Measurements from ENCODE around the gene CIAPIN1.
"Not testable (repeated sequence)": the region's sequence is repeated elsewhere in the genome, so short reads cannot be mapped to it uniquely, and the experiment has no call there.

CIAPIN1 gene

DNA sequence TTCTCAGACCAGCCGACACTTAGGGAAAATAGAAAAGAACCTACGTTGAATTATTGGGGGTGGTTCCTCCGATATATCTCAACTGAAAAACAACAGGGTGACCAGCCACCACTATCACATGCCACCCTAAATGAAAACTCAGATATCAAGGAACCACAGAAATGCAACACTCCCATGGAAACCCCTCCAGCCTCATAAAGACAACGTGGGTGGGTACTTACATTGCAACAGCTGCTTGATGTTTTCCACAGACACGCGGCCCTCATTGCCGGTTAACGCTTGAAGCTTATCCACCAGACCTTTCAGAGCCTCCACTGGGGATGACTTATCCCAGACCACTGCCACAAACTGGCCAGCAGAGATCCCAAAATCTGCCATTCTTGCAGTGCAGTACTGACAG is 6.6 kb downstream of the CIAPIN1 start:
- not testable (repeated sequence) for DNase-seq (ENCODE audit: low spot score)

DNA sequence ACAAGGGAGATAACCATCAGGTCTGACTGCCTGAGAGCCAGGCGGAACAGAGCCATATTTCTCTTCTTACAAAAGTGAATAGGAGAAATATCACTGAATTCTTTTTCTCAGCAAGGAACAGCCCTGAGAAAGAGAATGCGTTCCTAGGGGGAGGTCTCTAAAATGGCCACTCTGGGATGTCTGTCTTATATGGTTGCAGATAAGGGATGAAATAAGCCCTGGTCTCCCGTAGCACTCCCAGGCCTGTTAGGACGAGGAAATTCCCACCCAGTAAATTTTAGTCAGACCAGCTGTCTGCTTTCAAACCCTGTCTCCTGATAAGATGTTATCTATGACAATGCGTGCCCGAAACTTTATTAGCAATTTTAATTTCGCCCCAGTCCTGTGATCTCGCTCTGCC is 7.2 kb downstream of the CIAPIN1 start:
- DNase-seq (ENCODE audit: low spot score), result not testable (repeated sequence)

DNA sequence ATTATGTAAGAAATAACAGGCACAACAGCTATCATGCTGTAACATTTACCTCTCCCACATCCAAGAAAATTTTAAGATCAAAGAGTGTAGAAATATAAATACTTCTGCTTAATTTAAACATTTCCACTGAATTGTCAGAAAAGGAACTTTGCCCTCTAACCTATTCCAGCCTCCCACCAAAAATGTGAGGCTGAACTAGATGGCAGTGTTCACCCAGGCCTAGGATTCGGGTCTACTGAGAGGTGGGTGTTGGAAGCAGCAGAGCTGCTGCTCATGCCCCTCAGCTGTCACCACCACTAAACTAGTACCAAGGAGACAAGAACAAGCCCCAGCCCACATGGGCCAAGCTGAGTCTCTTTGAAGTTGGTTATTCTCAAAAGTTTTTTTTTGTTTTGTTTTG is 11.3 kb downstream of the CIAPIN1 start:
- no peak for DNase-seq (ENCODE audit: low spot score)

DNA sequence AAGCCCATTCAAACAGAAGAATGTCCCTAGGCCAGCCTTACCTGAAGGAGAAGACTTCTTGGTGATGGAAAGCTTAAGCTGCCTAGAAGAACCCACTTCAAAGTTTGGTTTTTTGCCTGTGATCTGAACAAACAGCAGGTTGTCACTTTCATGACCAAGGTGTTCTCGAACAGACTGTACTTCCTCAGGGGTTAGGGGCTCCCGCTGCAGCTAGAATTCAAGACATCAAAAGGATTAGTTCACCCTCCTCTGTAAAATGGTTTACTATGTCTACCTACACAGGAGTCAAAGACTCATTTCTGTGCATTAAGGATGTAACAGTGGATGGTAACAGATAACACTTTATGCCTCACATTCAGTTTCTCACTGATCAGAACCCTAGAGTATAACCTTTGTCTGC is 13.2 kb downstream of the CIAPIN1 start:
- no peak for DNase-seq (ENCODE audit: low spot score)

DNA sequence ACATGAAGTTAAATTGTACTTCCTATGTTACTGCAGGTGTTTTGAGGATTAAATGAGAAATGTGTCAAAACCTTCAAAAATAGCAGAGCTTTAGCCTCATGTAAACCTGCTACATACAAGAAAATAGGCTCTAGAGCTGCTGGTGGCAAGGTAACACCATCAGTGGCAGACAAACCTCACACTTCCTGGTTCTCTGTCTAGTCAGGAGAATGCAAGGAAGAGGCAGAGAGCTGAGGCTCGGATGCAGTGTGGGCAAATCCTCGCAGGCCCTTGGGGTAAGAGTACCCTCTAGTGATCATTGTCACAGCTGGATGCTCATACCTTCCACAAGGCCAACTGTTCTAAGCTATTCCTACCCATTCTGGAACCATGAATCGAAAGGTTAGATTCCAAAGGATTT is 14.2 kb downstream of the CIAPIN1 start:
- no peak for DNase-seq (ENCODE audit: low spot score)

DNA sequence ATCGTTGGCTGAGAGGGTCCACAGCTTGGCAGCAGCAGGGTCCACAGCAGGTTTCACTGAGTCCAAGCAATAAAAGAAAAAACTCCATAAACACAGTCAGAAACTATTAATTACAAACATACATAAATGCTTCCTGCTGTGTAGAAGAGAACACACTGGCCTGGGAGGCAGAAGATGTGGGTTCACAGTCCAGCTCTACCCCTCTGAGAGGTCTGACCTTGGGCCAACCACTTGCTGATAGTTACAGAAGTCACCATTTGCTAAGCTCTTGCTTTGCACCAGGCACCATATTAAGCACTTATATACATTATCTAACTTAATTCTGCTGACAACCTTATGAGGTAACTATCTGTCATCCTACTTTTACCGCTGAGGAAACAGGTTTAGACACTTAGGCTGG is 14.7 kb downstream of the CIAPIN1 start:
- no peak for DNase-seq (ENCODE audit: low spot score)

DNA sequence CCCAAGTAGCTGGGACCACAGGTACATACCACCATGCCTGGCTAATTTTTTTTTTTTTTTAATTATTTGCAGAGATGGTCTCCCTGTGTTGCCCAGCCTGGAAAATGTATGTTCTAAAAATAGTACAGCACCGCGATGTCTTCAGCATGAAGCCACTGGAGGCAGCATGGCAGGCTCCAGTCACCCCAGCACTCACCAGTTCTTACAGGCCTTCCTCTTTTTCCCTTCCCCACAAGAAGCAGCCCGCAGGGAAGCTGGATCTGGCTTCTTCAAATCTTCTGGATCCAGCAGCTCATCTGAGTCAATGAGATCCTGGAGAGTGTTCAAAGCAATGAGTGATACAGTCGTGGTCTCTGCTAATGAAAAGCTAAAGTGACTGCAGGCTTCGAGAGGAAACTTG is 16.2 kb downstream of the CIAPIN1 start:
- DNase-seq (ENCODE audit: low spot score), result no peak

DNA sequence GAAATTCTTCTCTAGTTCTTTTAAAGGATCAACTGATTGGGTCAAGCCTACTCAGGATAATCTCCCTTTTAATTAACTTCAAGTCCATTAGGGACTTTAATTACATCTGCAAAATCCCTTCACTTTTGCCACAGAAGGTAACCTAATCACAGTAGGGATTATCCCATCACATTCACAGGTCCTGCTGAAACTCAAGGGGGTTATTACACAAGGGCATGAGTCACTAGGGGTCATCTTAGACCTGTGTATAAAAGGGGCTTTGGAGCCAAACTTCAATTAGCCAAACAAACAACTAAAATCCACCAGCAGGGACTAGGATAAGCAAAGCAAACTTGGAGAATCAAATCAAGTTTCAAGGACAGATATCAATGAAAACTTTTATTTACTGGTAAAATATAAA is 19.4 kb downstream of the CIAPIN1 start:
- no peak for DNase-seq (ENCODE audit: low spot score)

DNA sequence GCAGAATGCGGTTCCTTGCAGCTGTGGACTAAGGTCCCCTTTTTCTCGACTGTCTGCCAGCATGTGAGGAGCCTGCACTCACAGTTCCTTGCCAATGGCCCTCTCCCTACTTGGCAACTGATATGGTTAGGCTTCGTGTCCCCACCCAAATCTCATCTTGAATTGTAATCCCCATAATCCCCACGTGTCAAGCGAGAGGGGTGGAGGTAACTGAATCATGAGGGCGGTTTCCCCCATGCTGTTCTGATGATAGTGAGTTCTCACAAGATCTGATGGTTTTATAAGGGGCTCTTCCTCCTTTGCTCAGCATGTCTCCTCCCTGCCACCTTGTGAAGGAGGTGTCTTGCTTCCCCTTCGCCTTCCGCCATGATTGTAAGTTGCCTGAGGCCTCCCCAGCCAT is 19.9 kb downstream of the CIAPIN1 start:
- no peak for DNase-seq (ENCODE audit: low spot score)

DNA sequence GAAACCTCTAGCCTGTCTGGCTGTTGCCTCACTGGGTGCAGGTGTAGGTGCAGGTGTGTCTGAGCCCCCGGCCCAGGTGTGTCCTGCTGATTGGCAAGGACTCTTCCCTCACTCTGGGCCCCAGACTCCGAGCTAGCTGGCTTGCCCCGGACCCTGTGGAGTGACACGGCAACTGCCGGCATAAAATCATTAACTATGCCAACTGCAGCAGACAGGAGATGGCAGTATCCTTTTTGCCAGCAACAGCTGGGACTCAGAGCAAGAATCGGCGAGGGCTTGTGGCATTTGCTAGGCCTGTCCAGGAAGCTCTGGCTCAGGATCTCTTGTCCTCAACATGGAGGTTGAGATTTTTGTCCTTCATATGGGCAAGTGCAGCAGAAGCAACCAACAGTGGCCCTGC is 20.8 kb downstream of the CIAPIN1 start:
- no peak for DNase-seq (ENCODE audit: low spot score)

DNA sequence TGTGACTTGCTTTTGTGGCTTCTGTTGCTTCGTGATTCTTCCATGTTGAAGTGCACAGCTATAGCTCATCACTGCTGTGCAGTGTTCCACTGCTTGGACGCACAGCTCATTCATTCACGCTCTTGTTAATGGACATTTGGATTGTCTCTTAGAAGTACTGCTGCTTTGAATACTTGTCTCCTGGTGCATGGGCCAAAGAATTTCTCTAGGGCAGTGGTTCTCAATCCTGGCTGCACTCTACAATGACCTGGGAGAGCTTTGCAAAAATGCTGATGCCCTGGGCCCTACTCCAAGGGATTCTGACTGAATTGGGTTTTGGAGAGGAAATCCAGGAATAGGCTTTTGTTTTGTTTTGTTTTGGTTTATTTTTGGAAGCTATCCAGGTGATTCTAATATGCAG is 22.6 kb downstream of the CIAPIN1 start:
- peak; percentile 32 for DNase-seq (ENCODE audit: low spot score)

DNA sequence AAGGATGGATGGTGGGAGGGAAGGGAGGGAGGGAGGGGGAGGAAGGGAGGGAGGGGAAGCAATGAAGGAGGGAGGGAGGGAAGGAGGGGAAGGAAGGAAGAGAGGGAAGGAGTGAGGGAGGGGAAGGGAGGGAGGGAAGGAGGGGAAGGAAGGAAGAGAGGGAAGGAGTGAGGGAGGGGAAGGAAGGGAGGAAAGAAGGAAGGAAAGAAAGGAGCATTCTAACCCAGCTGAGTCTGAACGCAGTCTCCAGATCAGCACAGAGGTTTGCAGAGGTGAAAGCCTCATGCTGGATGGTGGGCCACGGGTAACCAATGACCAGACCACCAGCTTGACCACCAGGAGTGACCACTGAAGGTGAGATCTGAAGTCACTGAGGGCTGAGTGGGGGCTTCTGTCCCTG is 24.0 kb downstream of the CIAPIN1 start:
- no peak for DNase-seq (ENCODE audit: low spot score)

DNA sequence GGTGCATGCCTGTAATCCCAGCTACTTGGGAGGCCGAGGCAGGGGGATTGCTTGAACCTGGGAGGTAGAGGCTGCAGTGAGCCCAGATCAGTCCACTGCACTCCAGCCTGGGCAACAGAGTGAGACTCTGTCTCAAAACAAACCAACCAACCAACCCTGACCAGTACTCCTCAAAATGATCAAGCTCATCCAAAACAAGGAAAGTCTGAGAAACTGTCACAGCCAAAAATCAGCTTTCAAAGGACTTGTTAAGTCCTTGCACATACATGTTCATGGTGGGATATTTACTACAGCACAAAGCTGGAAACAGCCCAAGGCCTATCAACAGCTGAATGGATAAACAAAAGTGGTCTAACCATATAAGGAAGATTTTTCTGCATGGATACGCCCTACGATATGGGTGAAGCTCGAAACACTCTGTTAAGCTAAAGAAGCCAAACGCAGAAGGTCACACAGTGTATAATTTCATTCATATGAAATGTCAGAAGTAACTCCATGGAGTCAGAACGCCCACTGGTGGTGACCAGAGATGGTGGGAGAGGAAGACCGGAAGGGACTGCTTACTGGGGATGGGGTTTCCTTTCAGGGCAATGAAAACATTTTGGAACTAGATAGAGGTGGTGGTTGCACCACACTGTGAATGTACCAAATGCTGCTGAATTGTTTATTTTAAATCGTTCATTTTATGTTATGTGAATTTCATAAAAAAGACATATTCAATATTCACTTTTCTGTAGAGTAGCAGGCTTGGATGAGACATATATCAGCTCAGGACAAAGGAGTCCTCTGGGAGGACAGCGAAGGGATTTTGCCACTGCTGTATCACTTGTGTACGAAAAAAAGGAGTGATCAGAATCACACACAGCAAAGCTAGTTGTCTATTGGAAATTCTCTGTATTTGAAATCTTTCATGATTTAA is 24.9 kb downstream of the CIAPIN1 start:
- peak; percentile 40 for DNase-seq (ENCODE audit: low spot score)

DNA sequence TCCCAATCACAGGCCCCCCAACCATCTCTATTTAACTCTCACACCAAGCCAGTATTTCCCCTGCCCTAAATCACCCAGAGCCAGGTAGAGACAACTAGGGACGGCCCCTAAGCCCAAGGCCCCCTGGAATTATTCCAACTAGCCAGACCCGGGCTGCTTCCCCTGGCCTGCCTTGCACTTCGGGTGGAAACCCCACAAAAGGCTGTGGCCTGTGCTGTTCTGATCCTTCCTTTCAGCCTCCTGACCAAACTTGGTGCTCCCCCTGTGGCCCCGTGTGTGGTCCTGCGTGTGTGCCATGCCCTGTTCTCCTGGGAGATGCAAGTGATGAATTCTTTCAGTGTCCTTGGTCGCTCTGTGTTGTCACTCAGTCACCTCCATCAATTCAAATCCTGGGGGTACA is 27.7 kb downstream of the CIAPIN1 start:
- no peak for DNase-seq (ENCODE audit: low spot score)

DNA sequence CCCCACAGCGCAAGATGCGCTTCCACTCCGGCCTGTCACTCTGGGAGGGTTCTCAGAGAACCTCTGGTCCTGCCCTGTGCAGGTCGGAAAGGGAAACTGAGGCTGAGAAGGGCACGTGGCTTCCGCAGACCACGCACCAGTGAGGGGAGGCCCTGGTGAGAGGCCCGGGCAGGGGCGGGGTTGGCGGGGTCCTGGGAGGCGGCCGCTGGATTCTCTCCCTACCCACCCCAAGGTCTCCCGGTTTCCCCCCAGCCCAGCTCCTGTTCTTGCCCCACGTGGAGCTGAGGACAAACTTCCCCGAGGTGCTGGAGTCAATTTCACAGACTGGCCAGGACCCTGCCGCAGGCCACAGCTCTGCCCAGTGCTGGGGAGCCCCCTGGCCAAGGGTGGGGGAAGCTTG is 31.1 kb downstream of the CIAPIN1 start:
- no peak for DNase-seq (ENCODE audit: low spot score)

DNA sequence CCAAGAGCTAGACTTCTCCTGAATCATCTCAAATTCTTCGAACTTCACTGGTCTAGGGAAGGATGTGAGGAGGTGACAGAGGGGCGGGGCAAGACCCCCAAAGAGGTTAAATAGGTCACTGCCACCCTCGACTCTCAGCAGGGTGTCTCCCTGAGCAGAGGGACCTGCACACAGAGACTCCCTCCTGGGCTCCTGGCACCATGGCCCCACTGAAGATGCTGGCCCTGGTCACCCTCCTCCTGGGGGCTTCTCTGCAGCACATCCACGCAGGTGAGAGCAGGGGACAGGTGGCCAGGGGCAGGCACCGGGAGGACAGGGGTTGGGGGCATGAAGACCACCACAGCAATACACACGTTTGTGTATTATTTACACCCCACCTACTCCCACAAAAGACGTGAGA is 33.5 kb downstream of the CIAPIN1 start:
- DNase-seq (ENCODE audit: low spot score), result no peak

DNA sequence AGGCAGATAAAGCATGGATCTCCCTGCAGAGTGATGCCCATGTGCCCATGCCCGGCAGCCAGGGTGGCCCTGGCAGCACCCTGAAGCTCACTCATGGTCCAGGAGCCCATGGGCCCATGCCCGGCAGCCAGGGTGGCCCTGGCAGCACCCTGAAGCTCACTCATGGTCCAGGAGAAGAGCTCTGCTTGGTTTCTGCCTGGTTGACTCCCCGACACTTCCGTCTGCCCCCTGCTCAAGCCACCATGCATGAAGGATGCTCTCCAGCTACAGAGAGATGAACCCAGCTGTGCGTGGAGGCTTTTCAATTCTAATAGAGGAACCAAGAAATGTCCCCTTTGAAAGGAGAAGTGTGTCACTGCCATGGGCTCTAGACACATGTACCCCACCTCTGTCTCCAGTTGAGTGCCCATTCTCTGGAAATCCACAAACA is 33.9 kb downstream of the CIAPIN1 start:
- DNase-seq (ENCODE audit: low spot score), result no peak

DNA sequence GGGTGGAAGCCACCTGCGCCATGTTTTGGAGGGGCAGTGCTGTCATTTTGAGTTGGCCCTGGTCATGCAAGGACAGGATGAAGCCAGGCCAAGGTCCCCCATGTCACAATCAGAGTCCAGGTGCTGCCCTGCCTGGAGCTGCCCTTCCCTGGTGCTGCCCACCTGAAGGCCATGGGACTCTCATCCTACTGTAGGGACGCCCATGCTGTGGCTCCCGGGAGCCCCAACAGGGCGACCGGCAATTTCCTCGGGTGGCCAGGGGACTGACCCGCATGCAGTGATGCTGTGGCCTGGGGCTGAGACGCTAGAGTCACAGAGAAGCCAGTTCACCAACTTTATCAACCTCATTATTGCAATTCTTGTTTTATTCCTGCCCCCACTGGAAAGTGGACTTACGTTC is 34.6 kb downstream of the CIAPIN1 start:
- DNase-seq (ENCODE audit: low spot score), result no peak

DNA sequence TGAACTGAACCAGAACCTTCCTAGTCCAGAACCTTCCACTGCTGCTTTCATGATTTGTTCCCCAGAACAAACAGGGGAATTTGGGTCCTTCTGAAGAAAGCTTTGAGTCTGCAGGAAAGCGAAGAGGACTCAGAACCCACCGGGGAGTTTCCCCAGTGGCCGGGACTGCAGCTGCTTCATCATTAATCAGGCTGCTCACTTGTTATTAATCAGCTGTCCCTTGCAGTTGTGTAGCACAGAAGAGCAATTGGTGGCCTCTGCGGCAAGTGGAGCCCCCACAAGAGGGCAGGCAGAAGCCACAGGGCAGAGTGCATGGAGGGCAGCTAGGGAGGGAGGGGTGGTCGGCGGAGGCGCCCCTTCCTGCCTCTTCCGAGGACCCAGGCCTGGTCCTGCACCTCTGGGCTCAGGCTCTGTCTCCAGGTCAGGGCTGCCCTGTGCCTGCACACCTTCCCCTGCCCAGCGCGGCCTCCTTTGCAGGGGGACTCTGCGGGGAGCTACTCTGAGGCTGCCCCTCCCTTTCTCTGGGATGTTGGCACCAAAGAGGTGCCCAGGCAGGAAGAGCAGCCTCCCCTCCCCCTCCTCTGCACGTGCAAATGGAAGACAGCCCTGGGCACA is 35.7 kb downstream of the CIAPIN1 start:
- no peak for DNase-seq (ENCODE audit: low spot score)

DNA sequence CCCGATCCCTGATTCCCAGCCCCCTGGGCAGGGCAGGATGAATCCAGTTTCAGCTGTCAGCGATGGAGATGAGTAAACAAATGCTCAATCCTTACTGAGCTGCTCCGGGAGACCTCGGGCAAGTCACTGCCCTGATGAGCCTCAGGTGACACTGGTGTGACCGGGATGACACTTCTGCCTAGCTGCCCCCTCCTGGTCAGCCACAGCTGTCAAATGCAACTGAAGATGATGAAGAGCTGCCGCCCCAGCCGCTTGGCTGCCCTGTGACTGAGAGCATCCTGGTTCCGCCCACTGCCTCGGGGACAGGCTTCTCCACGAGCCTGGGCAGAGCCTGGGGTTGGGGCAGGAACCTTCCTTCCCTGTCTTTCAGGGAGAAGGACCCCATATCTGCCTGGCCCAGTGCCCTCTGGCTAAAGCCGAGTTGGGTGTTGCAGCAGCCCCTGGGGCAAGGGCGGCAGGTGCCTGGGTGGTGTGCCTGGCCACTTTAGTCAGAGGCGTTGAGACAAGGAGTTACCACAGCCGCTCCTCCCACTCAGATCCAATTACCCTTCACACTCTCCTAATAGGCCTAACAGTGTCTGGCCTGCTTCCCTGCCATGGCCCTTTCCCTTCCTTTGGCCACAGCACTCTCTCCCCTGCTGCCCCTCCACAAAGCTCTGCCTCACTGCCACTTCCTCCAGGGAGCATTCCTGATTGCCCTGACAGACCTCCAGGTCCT is 37.2 kb downstream of the CIAPIN1 start:
- DNase-seq (ENCODE audit: low spot score), result no peak

DNA sequence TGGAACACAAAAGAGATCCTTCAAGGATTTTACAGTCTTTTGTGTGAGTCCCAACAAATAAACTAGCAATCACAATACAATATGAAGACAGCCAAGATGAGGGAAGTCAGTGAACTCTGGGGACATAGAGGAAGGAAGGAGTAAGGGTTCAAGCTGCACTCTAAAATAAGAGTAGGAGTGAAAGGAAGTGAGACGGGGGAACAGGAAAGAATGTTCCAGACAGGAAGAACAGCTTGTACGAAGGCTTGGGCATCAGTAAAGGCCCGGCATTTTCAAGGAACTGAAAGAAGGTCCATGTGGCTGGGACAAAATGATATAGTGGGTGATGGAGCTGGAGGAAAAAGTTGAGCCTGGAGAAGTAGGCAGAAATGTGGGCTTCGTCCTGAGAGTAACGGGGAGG is 38.1 kb downstream of the CIAPIN1 start:
- DNase-seq (ENCODE audit: low spot score), result peak; percentile 47

DNA sequence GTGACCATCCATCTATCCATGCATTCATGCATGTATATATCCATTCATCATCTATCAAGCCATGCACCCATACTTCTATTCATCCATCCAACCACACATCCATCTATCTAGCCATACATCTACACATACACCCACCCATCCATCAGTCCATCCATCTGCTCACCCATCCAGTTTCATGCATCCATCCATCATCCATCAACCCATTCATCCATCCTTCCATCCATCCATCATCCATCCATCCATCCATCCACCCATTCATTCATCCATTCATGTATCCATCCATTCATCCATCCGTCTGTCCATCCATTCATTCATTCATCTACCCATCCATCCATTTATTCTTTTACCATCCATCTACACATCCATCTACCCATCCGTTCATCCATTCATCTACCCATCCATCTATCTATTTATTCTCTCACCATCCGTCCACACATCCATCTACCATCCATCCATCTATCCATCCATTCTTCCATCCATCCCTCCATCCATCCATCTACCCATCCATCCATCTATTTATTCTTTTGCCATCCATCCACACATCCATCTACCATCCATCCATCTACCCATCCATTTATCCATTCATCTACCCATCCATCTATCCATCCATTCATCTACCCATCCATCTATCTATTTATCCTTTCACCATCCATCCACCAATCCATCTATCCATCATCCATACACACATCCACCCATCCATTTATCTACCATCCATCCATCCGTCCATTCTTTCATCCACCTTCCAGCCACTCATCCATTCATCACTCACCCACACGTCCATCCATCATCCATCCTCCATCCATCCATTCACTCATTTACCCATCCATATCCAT is 39.4 kb downstream of the CIAPIN1 start:
- DNase-seq (ENCODE audit: low spot score), result no peak

Data from Ammon's horn (tissue), 1 donor.